CD8-positive, alpha-beta memory T cell (primary cell): ENCODE results near the gene SLC2A9. TPM values are rescaled to one million over a fixed set of nuclear protein-coding genes. Genes with fewer than 3 reads are reported as not detected.

Experiments
- CTCF ChIA-PET: fragments of 350-600 bp; sonication (Branson Sonifier 250); formaldehyde crosslinking; loops from one replicate; lab custom pipeline; 2021; ENCODE audit warnings: antibody characterized with exemption; lab: Charles Lee
- POLR2A ChIA-PET: fragments of 350-600 bp; sonication (Branson Sonifier 250); formaldehyde crosslinking; loops from one replicate; lab custom pipeline; 2021; ENCODE audit warnings: antibody characterized with exemption; lab: Charles Lee
- DNase-seq, 5 donors: peaks; one replicate each; pipeline versions ENCODE4 v3.0.0 to v3.0.0-alpha.2; 2020 to 2022; ENCODE audit warnings: mixed read lengths in 1 of 5
- H3K27ac ChIP-seq: one replicate; pipeline ENCODE4 v1.7.0; 2013; ENCODE audit warnings: low read depth, mild to moderate bottlenecking, low read length, moderate library complexity
- H3K27me3 ChIP-seq: 2 replicates; pipeline ENCODE4 v1.7.0; 2013; ENCODE audit warnings: low read length, mild to moderate bottlenecking; ENCODE audit not compliant: insufficient read depth, poor library complexity, severe bottlenecking
- H3K36me3 ChIP-seq: 2 replicates; pipeline ENCODE4 v1.7.0; 2013; ENCODE audit warnings: mild to moderate bottlenecking, low read length, moderate library complexity; ENCODE audit not compliant: insufficient read depth
- H3K4me1 ChIP-seq: 2 replicates; pipeline ENCODE4 v1.7.0; 2013; ENCODE audit warnings: mild to moderate bottlenecking, low read length, moderate library complexity; ENCODE audit not compliant: insufficient read depth
- H3K4me3 ChIP-seq: 2 replicates; pipeline ENCODE4 v1.7.0; 2013; ENCODE audit warnings: mild to moderate bottlenecking, low read length
- H3K9me3 ChIP-seq: 2 replicates; pipeline ENCODE4 v1.7.0; 2013; ENCODE audit warnings: mild to moderate bottlenecking, low read length
- H3K27ac Mint-ChIP-seq, 8 donors: one replicate each; pipeline ENCODE4 v1.8.0; 2020 to 2021; ENCODE audit warnings: mixed read lengths in 8 of 8, mild to moderate bottlenecking in 6 of 8, inconsistent platforms in 3 of 8, moderate library complexity in 3 of 8
- H3K27me3 Mint-ChIP-seq, 2 donors: one replicate each; pipeline ENCODE4 v1.8.0; 2020 to 2021; ENCODE audit warnings: mixed read lengths in 2 of 2, mild to moderate bottlenecking in 1 of 2, moderate library complexity in 1 of 2
- H3K36me3 Mint-ChIP-seq, 3 donors: one replicate each; pipeline ENCODE4 v1.8.0; 2020 to 2021; ENCODE audit warnings: mixed read lengths in 3 of 3, inconsistent platforms in 1 of 3, mild to moderate bottlenecking in 1 of 3
- H3K4me1 Mint-ChIP-seq, 3 donors: one replicate each; pipeline ENCODE4 v1.8.0; 2020 to 2021; ENCODE audit warnings: mixed read lengths in 3 of 3, inconsistent platforms in 1 of 3, mild to moderate bottlenecking in 1 of 3
- H3K4me3 Mint-ChIP-seq, 7 donors: one replicate each; pipeline ENCODE4 v1.8.0; 2020 to 2021; ENCODE audit warnings: mixed read lengths in 7 of 7, mild to moderate bottlenecking in 6 of 7, moderate library complexity in 4 of 7, inconsistent platforms in 2 of 7
- H3K9me3 Mint-ChIP-seq, 5 donors: one replicate each; pipeline ENCODE4 v1.8.0; 2020 to 2022; ENCODE audit warnings: mixed read lengths in 5 of 5, mild to moderate bottlenecking in 3 of 5, moderate library complexity in 2 of 5, inconsistent platforms in 1 of 5
- polyA plus RNA-seq: library from polyadenylated mRNA; unstranded; fragments of 300-500 nt; fragmentation: Illumina TruSeq; gene quantifications from one replicate; pipeline ENCODE4 v1.2.3, GENCODE V29; 2021
- total RNA-seq, 2 experiments: library from RNA; stranded (reverse); gene quantifications; one replicate each; pipeline ENCODE4 v1.2.3, GENCODE V29; 2021

The SLC2A9 gene
- total and polyA plus RNA-seq, 3 experiments from 2014 or later = 1.8 to 3.1 (median 3.0) TPM

DNA sequence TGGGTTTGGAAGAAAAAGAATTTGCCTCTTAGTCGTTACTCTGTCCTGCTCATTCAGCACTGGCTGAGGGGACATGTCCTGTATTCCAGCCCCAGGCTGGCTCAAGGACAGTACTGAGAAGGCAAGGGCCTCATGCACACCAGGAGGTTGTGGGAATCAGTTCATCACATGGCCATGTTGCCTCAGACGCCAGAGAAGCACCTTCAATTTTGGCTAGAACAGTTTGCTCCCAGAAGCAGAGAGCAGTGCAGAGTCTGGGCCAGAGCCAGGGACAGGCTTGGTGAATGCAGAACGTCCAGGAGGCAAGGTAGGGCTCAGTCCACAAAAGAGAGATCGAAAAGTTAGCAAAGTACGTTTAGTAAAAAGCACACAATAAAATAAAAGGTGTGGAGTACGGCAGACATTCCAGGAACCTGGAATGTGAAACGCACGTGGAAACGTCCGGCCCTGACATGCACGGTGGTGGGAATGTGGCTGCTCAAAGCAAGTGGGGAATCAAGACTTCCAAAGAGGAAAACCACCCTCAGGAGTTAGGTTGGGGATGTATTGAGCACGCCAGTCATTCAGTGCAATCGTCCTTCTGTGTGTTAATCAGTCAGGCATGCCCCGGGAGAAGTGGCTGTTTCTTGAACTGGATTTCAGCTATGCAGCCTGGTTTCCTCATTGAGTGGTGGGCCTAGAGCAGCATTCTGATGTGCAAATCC, 1.2 kb upstream of the SLC2A9 start:
- CTCF ChIA-PET = no interaction called here
- Histone ChIP-seq H3K4me1 (peaks cover 15% of the 10 kb centered on the region), H3K27ac (no peak overlapping the region), H3K9me3 (no peaks in the 10 kb centered on the region), H3K4me3 (no peak overlapping the region), H3K27me3 (no peaks in the 10 kb centered on the region), H3K36me3 (no peaks in the 10 kb centered on the region)
- Mint-ChIP-seq H3K27ac (peak overlapping the region in 1 of 8 donors; percentile 70), H3K4me1 (peaks cover 10 to 21% (median 20%) of the 10 kb centered on the region in 3 donors), H3K27me3 (peaks cover 13% of the 10 kb centered on the region in 2 donors), H3K4me3 (no peak overlapping the region), H3K9me3 (peaks cover 0 to 2% (median 0%) of the 10 kb centered on the region in 5 donors), H3K36me3 (peaks cover 0 to 1% (median 0%) of the 10 kb centered on the region in 3 donors)
- DNase-seq = no peak
- POLR2A ChIA-PET = no interaction called here

DNA sequence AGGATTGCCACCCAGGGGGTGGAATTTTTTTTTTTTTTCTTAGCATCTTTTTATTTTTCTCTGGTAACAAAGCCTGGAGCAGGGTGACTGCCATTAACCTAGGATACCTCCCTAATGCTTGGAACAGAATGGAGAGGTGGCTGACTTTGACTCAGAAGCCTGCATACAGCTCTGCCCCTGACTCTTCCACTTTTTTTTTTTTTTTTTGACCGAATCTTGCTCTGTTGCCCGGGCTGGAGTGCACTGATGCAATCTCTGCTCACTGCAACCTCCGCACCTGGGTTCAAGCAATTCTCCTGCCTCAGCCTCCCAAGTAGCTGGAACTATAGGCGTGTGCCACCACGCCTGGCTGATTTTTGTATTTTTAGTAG, 341 bp upstream of the SLC2A9 start:
- POLR2A ChIA-PET = no interaction called here
- Histone ChIP-seq H3K27ac (no peak overlapping the region), H3K9me3 (no peaks in the 10 kb centered on the region), H3K4me3 (no peak overlapping the region), H3K36me3 (no peaks in the 10 kb centered on the region), H3K27me3 (no peaks in the 10 kb centered on the region), H3K4me1 (peaks cover 15% of the 10 kb centered on the region)
- H3K27me3 Mint-ChIP-seq = peaks cover 7 to 11% of the 10 kb centered on the region in 2 donors
- CTCF ChIA-PET = no interaction called here
- DNase-seq = no peak
- H3K27ac Mint-ChIP-seq = peak overlapping the region in 2 of 8 donors; percentile 26 to 54
- no peaks in the 10 kb centered on the region for H3K36me3 Mint-ChIP-seq
- H3K9me3 Mint-ChIP-seq = peaks cover 0 to 2% (median 0%) of the 10 kb centered on the region in 5 donors
- peaks cover 10 to 21% (median 20%) of the 10 kb centered on the region in 3 donors for H3K4me1 Mint-ChIP-seq
- no peak overlapping the region for H3K4me3 Mint-ChIP-seq

DNA sequence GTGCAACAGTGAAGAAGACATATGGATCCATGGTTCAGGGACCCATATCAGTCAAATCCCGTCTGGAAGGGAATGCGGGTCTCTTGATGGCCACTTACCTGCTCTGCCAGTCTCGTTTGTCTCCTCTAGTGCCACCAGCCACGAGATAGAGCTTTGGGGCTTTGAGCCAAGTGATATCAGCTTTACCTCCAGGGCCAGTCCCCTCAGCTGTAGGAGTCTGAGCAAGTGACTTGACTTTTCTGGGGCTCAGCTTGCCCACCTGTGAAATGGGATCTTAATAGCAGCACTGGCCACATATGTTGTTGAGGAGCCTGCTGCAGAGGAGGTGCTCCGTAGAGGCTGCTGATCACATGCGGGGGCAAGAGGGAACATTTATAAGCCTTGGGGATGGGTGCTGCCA, 1.2 kb downstream of the SLC2A9 start:
- Histone ChIP-seq H3K4me3 (no peak overlapping the region), H3K27me3 (no peaks in the 10 kb centered on the region), H3K27ac (no peak overlapping the region), H3K36me3 (no peaks in the 10 kb centered on the region), H3K9me3 (no peaks in the 10 kb centered on the region), H3K4me1 (peaks cover 15% of the 10 kb centered on the region)
- Mint-ChIP-seq H3K27ac (peak overlapping the region in 6 of 8 donors; percentile 15 to 97 (median 84)), H3K36me3 (no peaks in the 10 kb centered on the region), H3K4me1 (peaks cover 10 to 21% (median 20%) of the 10 kb centered on the region in 3 donors), H3K9me3 (peaks cover 0 to 2% (median 0%) of the 10 kb centered on the region in 5 donors), H3K4me3 (peak overlapping the region in 6 of 7 donors; percentile 39 to 92 (median 59)), H3K27me3 (peaks cover 0 to 11% of the 10 kb centered on the region in 2 donors)
- ChIA-PET POLR2A (no interaction called here), CTCF (no interaction called here)
- no peak for DNase-seq

DNA sequence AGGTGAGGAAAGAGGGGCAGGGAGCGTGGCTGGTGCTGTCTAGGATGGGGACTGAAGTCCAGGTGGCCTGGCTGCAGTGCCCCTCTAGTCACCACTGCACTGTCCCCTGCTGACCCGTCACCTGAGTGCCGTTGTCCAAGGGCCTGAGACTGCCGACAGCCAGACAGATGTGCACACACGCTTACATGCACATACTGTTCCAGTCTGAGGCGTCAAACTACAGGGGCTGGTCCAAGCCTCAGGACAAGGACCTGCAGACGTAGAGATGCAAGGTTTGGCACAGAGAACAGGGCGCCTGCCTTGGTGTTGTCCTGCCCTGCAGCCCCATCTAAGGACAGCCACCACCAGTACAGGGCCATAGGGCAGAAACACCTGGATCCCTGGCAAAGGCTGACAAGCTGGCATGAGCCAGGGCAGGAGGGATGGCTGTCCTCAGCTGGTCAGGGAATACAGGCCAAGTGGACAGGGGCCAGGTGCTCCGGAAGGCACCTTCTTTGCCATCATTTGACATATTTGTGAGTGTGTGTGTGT, 1.7 kb downstream of the SLC2A9 start:
- no peaks in the 10 kb centered on the region for H3K9me3 ChIP-seq
- H3K27ac ChIP-seq = peak overlapping the region; percentile 64
- DNase-seq = no peak
- H3K36me3 Mint-ChIP-seq = no peaks in the 10 kb centered on the region
- H3K27me3 Mint-ChIP-seq = peaks cover 0 to 11% of the 10 kb centered on the region in 2 donors
- no peaks in the 10 kb centered on the region for H3K27me3 ChIP-seq
- POLR2A ChIA-PET = no interaction called here
- CTCF ChIA-PET = interaction anchor here (0.7 to 1.0 kb wide), 7 partner anchors 8 to 438 kb away, joined by 3 to 5 read pairs (median 4); partner anchors contain the start of gene ZNF518B
- peaks cover 0 to 2% (median 0%) of the 10 kb centered on the region in 5 donors for H3K9me3 Mint-ChIP-seq
- peak overlapping the region; percentile 92 to 97 (median 94) for H3K27ac Mint-ChIP-seq
- peak overlapping the region; percentile 83 for H3K4me3 ChIP-seq
- H3K4me1 ChIP-seq = peaks cover 15% of the 10 kb centered on the region
- H3K36me3 ChIP-seq = no peaks in the 10 kb centered on the region
- H3K4me3 Mint-ChIP-seq = peak overlapping the region; percentile 88 to 92 (median 90)
- H3K4me1 Mint-ChIP-seq = peaks cover 10 to 21% (median 20%) of the 10 kb centered on the region in 3 donors

DNA sequence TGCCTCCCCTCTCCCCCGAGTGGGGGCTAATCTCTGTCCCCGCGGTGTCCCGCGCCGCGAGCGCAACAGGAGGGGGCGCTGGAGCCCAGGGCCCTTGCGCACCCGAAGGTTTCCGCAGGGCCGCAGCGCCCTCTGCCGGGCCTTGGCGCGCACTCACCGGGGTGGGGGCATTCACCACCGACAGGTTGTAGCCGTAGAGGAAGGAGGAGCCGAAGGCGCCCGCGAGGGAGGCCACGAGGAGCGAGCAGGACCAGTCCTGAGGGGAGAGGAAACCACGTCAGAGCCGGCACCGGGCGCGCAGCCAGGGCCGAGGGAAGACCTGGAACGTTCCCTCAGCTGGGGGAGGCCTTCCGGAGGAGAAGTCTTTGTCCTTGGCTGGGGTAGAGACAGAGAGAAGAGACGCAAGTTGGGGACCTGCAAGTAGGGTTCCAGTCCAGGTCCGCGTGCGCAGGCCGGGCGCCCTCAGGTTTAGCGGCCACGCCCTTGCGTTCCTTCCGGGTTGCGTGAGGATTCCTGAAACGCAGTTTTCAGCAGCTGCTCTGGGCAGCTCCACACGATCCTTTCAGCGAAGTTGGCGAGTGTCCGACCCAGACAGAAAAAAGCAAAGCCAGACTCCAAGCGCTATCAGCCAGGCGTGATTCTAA, 2.4 kb downstream of the SLC2A9 start:
- ChIA-PET CTCF (interaction anchor here (0.7 to 1.0 kb wide), 7 partner anchors 8 to 439 kb away, joined by 3 to 5 read pairs (median 4); partner anchors contain the start of gene ZNF518B), POLR2A (no interaction called here)
- Mint-ChIP-seq H3K27ac (peak overlapping the region; percentile 92 to 97 (median 94)), H3K4me3 (peak overlapping the region; percentile 88 to 92 (median 90)), H3K27me3 (peaks cover 0 to 11% of the 10 kb centered on the region in 2 donors), H3K4me1 (peaks cover 10 to 21% (median 20%) of the 10 kb centered on the region in 3 donors), H3K36me3 (no peaks in the 10 kb centered on the region), H3K9me3 (peaks cover 0 to 2% (median 0%) of the 10 kb centered on the region in 5 donors)
- peak; percentile 78 to 95 (median 90) for DNase-seq
- Histone ChIP-seq H3K36me3 (no peaks in the 10 kb centered on the region), H3K27ac (peak overlapping the region; percentile 64), H3K4me1 (peaks cover 15% of the 10 kb centered on the region), H3K9me3 (no peaks in the 10 kb centered on the region), H3K27me3 (no peaks in the 10 kb centered on the region), H3K4me3 (peak overlapping the region; percentile 83)

DNA sequence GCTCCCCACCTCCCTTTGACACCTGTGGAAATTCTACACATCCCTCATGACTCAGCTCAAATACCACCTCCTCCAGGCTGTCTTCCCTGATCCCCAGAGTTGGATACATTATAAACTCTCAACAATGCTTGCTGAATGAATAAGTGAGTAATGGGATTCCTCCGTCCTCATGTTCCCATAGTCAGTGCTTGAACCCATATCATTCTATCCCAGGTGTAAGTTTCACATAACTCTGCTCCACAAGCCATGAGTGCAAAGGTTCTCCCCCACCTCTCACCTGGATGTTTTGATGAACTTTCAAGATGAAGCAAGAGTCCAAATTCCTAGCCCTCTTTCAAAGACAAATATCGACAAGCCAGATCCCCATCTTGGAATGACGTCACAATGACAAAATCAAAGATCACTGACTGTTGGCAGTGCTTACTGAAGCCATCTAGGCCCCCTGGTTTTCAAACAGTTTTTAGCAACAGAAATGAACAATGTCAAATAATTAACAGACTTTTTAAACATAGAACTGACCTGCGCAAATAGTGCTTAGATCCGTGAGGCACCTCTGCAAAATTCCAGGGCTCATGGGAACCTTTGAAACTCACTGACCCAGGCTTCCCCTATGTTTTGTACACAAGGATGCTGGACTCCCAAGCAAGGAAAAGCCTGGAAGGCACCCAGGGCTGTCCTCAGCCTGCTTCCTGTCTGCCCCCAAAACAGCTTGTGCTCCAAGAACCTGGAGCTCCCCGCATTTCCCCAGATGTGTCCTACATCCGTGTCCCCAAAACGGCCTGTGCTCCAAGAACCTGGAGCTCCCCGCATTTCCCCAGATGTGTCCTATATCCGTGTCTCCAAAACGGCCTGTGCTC, 4.0 kb downstream of the SLC2A9 start:
- ChIA-PET CTCF (no interaction called here), POLR2A (no interaction called here)
- Mint-ChIP-seq H3K36me3 (no peaks in the 10 kb centered on the region), H3K9me3 (peaks cover 0 to 2% (median 0%) of the 10 kb centered on the region in 5 donors), H3K27me3 (peaks cover 0 to 7% of the 10 kb centered on the region in 2 donors), H3K27ac (peak overlapping the region in 5 of 8 donors; percentile 4 to 79 (median 48)), H3K4me3 (peak overlapping the region in 1 of 7 donors; percentile 0), H3K4me1 (peaks cover 10 to 21% (median 20%) of the 10 kb centered on the region in 3 donors)
- H3K27ac ChIP-seq = no peak overlapping the region
- no peaks in the 10 kb centered on the region for H3K27me3 ChIP-seq
- H3K4me3 ChIP-seq = no peak overlapping the region
- peaks cover 15% of the 10 kb centered on the region for H3K4me1 ChIP-seq
- DNase-seq = no peak
- H3K36me3 ChIP-seq = no peaks in the 10 kb centered on the region
- H3K9me3 ChIP-seq = no peaks in the 10 kb centered on the region

DNA sequence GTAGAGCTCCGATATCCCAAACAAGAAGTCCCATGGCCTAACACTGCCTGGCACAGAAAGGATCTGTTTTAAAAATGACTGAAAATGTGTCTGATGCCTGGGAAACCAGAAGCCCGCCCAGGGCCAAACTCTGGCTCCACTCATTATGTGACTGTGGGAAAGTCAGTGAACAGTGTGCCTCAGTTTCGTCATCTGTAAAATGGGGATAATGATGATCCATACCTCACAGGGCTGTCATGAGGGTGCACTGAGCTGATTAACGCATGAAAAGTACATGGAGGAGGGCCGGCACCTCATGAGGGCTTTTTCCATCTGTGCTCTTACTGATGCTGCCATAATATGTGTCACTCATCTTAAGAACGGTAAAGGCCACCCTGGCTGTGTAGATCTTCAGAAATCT, 5.1 kb downstream of the SLC2A9 start:
- Mint-ChIP-seq H3K9me3 (peaks cover 0 to 2% (median 0%) of the 10 kb centered on the region in 5 donors), H3K4me1 (peaks cover 10 to 21% (median 20%) of the 10 kb centered on the region in 3 donors), H3K36me3 (no peaks in the 10 kb centered on the region), H3K4me3 (no peak overlapping the region), H3K27ac (no peak overlapping the region), H3K27me3 (peaks cover 0 to 7% of the 10 kb centered on the region in 2 donors)
- POLR2A ChIA-PET = no interaction called here
- no peaks in the 10 kb centered on the region for H3K27me3 ChIP-seq
- H3K36me3 ChIP-seq = no peaks in the 10 kb centered on the region
- H3K27ac ChIP-seq = no peak overlapping the region
- H3K9me3 ChIP-seq = no peaks in the 10 kb centered on the region
- no peak for DNase-seq
- H3K4me3 ChIP-seq = no peak overlapping the region
- peaks cover 15% of the 10 kb centered on the region for H3K4me1 ChIP-seq
- CTCF ChIA-PET = no interaction called here
